Measurements from ENCODE around the gene MEIS2. TPM values are rescaled to one million over a fixed set of nuclear protein-coding genes. Genes with fewer than 3 reads are reported as not detected.

Gene MEIS2
- total and polyA plus RNA-seq, 2 donors (not counting 3 experiments of a cell fraction or from before 2014, with no cell fraction given): 22.5 to 26.2 TPM

- intact Hi-C loops (cut with micrococcal nuclease) (no loop called here), dilution Hi-C loops (cut with MboI; ENCODE audit: extremely low pct_ligation_motif_present, low sequenced_read_pairs) (no loop called here)
- no peak overlapping the region for H3K9ac ChIP-seq (replicated peaks; ENCODE audit: extremely low read depth, insufficient read depth, low read length)
- H3K9me3 ChIP-seq (replicated peaks; ENCODE audit: control insufficient read depth, insufficient read depth, low read length): no peaks in the 10 kb centered on the region
- H3K27ac ChIP-seq (ENCODE audit: insufficient read depth, low read depth, low read length): no peak overlapping the region
- ChIA-PET CTCF (no interaction called here), POLR2A (no interaction called here)
- H3K36me3 ChIP-seq (ENCODE audit: control insufficient read depth in 2 of 2, extremely low read depth in 1 of 2, insufficient read depth in 2 of 2, low read length in 2 of 2): no peaks in the 10 kb centered on the region
- no peaks in the 10 kb centered on the region for H3K4me1 ChIP-seq (ENCODE audit: control insufficient read depth, extremely low read depth, insufficient read depth, low read length)
- H2AFZ ChIP-seq (ENCODE audit: low read depth, low read length): no peak overlapping the region
- no peak for DNase-seq (ENCODE audit: low read depth, low spot score)
- TF ChIP-seq MYC (IDR thresholded peaks at IDR 0.05; ENCODE audit: low read depth, low read length) (no peak), MAX (IDR thresholded peaks at IDR 0.05; ENCODE audit: insufficient read depth, insufficient read length) (no peak), GATA2 (IDR thresholded peaks at IDR 0.05; ENCODE audit: insufficient read depth, insufficient read length, low read depth, low read length) (no peak), CTCF (IDR thresholded peaks at IDR 0.05; ENCODE audit: extremely low read depth in 1 of 2, insufficient read depth in 1 of 2, low read depth in 1 of 2, low read length in 2 of 2) (no peak), POLR2A (IDR thresholded peaks at IDR 0.05; ENCODE audit: low read depth, low read length) (no peak), POLR2AphosphoS5 (IDR thresholded peaks at IDR 0.05; ENCODE audit: insufficient read depth, low read depth, low read length) (no peak), JUN (IDR thresholded peaks at IDR 0.05; ENCODE audit: borderline replicate concordance, insufficient read depth, insufficient read length, low read depth) (no peak), FOS (IDR thresholded peaks at IDR 0.05; ENCODE audit: borderline replicate concordance, insufficient read depth, low read length) (no peak)
- H3K79me2 ChIP-seq (ENCODE audit: control insufficient read depth, insufficient read depth, low read length): no peaks in the 10 kb centered on the region
- H3K9me1 ChIP-seq (replicated peaks; ENCODE audit: control insufficient read depth, extremely low read depth, insufficient read depth, low read length): no peaks in the 10 kb centered on the region
- no peaks in the 10 kb centered on the region for H3K27me3 ChIP-seq (ENCODE audit: control insufficient read depth in 2 of 2, insufficient read depth in 2 of 2, low read length in 2 of 2)
- no peaks in the 10 kb centered on the region for H4K20me1 ChIP-seq (replicated peaks; ENCODE audit: control insufficient read depth, extremely low read depth, insufficient read depth, low read length)
- FAIRE-seq: no peak
- H3K4me2 ChIP-seq (ENCODE audit: insufficient read depth, low read length): no peak overlapping the region
- H3K4me3 ChIP-seq (replicated peaks in 1 of 3; ENCODE audit: insufficient read depth in 1 of 3, low read depth in 1 of 3, low read length in 3 of 3): no peak overlapping the region
- no TSS peak for BruUV-seq (replicated peaks)
Measured at GRCh38 chr15:36978126-36978525, 122.2 kb downstream of the MEIS2 start.
